Measurements from ENCODE around the gene GPX3.

DNA sequence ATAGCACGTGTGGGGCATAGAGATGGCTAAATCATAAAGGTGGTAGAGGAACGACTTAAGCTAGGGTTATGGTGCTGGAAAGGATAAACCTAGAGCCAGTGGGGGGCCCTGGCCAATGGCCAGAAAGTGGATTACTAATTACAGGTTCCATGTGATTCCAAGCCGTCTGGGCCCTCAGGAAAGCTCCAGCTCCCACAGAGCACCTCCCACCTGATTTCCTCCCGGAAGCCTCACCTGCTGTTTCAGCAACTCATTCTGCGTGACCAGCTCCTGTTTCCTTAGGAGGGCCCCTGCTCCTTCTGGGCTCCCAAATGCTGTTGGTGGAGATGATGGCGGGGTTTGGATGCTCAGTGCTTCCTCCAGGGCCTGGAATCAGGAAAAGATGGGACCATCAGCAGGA lies 16.2 kb downstream of the GPX3 start:
- TF ChIP-seq ZNF274 (IDR thresholded peaks at IDR 0.05; ENCODE audit: low read depth, low read length) (no peak), YY1 (IDR thresholded peaks at IDR 0.05; ENCODE audit: insufficient read depth, insufficient read length) (no peak), SUZ12 (IDR thresholded peaks at IDR 0.05; ENCODE audit: extremely low read depth, insufficient read depth, insufficient read length) (no peak)
